Activated CD4-positive, alpha-beta memory T cell treated with anti-CD3 and anti-CD28 coated beads for 36 hours (primary cell): ENCODE results near the gene NSF. TPM values are rescaled to one million over a fixed set of nuclear protein-coding genes. Genes with fewer than 3 reads are reported as not detected.
A peak's percentile ranks its signal among the peaks of the same experiment; 100 is the strongest.

Experiments used
- CTCF ChIA-PET: fragments of 350-600 bp; sonication (Branson Sonifier 250); formaldehyde crosslinking; loops from one replicate; lab custom pipeline; 2021; ENCODE audit warnings: antibody characterized with exemption, inconsistent platforms; lab: Charles Lee
- POLR2A ChIA-PET: fragments of 350-600 bp; sonication (Branson Sonifier 250); formaldehyde crosslinking; loops from one replicate; lab custom pipeline; 2021; ENCODE audit warnings: antibody characterized with exemption; lab: Charles Lee
- DNase-seq: peaks from one replicate; pipeline ENCODE4 v3.0.0-alpha.2; 2020
- H3K27ac Mint-ChIP-seq: one replicate; pipeline ENCODE4 v1.8.0; 2021; ENCODE audit warnings: mixed read lengths
- H3K27me3 Mint-ChIP-seq: one replicate; pipeline ENCODE4 v1.8.0; 2021; ENCODE audit warnings: mixed read lengths
- H3K36me3 Mint-ChIP-seq: one replicate; pipeline ENCODE4 v1.8.0; 2021; ENCODE audit warnings: mixed read lengths
- H3K4me1 Mint-ChIP-seq: one replicate; pipeline ENCODE4 v1.8.0; 2021; ENCODE audit warnings: low read depth, mixed read lengths
- H3K4me3 Mint-ChIP-seq: one replicate; pipeline ENCODE4 v1.8.0; 2021; ENCODE audit warnings: mild to moderate bottlenecking, mixed read lengths
- H3K9me3 Mint-ChIP-seq: one replicate; pipeline ENCODE4 v1.8.0; 2021; ENCODE audit warnings: mixed read lengths
- intact Hi-C: fragments of 100-400 bp; cut with micrococcal nuclease; formaldehyde crosslinking; loops from one replicate; pipeline ENCODE4 v1.15.1; 2023
- total RNA-seq, 2 experiments: library from RNA; stranded (reverse); gene quantifications; one replicate each; pipeline ENCODE4 v1.2.3, GENCODE V29; 2021

NSF gene
- total RNA-seq, 2 experiments from 2014 or later, result 27.3 to 30.8 TPM

DNA sequence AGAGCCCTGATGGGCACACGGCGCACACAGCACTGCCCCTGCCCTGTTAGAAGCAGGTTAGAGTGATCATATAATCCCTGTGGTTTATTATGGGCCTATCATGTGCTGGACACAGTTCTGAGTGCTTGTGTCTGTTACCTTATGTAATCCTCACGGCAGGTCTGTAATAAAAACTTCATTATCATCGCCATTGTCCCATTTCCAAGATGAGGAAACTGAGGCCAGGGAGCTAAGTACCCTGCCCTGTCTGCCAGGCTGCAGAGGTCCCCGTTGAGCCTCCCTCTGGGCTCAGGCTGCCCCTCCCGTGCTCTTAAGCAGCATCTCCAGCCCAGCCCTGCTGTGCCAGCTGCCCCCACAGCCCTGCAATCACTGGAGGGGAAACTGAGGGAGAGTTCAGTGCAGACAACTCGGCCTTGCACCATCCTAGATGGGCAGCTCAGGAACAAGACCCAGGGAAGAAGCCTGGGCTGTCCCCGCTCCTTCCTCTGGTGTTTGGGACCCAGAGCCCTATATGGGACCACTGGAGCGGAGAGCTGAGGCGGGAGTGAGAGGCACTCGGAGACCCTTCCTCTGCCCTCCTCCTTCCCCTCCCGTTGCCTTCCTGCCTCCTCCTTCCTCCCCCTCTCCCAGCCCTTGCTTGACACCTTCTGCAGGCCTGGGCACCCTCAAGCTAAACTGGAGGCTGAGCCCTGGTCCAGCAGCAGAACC is 186.0 kb downstream of the NSF start:
- Mint-ChIP-seq H3K9me3 (no peaks in the 10 kb centered on the region), H3K4me1 (peaks cover 5% of the 10 kb centered on the region), H3K4me3 (no peak overlapping the region), H3K27ac (no peak overlapping the region), H3K27me3 (peaks cover 29% of the 10 kb centered on the region), H3K36me3 (no peaks in the 10 kb centered on the region)
- CTCF ChIA-PET, result no interaction called here
- intact Hi-C loops, result no loop called here
- POLR2A ChIA-PET, result no interaction called here
- DNase-seq, result no peak

DNA sequence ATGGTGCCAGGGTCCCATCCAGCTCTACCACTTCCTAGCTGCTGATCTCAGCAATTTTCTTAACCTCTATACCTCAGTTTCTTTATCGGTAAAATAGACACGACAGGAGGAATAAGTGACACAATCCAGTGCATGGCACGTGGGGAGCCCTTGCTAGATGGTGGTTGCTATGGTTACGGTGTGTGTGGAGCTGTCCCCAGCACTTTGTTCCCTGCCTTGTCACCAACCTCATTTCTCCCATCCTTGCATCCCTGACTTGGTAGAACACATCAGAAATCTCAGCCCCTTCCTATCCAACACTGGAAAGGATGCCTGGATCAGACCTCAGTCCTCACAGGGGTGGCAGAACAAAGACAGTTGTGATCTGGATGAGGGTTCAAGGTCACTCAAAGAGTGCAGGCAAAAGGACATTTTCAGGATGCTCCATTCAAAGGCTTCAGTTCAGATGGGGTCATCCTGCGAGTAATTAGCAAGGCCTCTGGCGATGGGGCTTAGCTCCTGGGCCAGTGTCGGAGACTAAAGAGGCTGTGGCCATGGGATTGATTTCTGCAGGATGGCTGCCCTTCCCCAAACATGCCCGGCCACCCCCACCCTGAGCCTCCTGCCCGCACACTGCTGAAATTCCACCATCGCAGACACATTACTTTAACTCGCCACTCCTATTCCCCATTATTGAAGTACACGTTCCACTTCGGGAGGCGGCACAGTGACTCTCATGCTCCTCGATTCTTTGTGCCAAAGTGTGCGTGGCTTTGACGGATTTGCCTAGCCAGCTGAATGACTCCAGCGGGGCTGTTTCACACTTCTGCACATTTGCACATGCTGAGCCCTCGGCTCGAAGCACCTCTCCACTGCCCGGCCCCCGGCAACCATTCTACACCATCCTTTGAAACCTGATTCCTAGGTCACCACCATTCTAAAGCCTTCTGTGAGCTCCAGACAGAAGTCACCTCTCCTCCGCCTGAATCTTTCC is 187.8 kb downstream of the NSF start:
- DNase-seq, result no peak
- Mint-ChIP-seq H3K27ac (no peak overlapping the region), H3K36me3 (no peaks in the 10 kb centered on the region), H3K4me1 (no peaks in the 10 kb centered on the region), H3K4me3 (no peak overlapping the region), H3K27me3 (peaks cover 17% of the 10 kb centered on the region), H3K9me3 (no peaks in the 10 kb centered on the region)
- intact Hi-C loops, result no loop called here
- ChIA-PET CTCF (interaction anchor here (0.7 kb wide), 2 partner anchors 44 to 505 kb away, joined by 3 to 5 read pairs; no protein-coding TSS in a partner anchor), POLR2A (interaction anchor here (0.7 kb wide), 1 partner anchor 123 kb away, joined by 3 read pairs; no protein-coding TSS in a partner anchor)

DNA sequence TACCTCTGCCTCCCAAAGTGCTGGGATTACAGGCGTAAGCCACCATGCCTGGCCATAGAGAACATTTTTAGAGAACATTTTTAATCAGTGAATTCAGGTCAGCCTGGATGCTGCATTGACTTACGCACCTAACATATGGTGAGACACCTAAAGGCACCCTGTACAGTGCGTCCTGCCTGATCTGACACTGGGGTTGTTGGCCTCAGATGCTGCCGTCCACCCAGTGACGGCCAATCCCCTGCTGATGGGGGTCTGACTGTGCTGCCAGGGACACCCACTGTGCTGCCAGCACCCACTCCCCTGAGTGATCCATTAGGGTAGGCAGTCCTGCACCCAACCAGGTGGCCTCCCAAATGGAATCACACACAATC is 189.5 kb downstream of the NSF start:
- Mint-ChIP-seq H3K36me3 (no peaks in the 10 kb centered on the region), H3K9me3 (no peaks in the 10 kb centered on the region), H3K27me3 (peaks cover 8% of the 10 kb centered on the region), H3K27ac (no peak overlapping the region), H3K4me1 (no peaks in the 10 kb centered on the region), H3K4me3 (no peak overlapping the region)
- ChIA-PET CTCF (no interaction called here), POLR2A (no interaction called here)
- no peak for DNase-seq
- intact Hi-C loops, result no loop called here

DNA sequence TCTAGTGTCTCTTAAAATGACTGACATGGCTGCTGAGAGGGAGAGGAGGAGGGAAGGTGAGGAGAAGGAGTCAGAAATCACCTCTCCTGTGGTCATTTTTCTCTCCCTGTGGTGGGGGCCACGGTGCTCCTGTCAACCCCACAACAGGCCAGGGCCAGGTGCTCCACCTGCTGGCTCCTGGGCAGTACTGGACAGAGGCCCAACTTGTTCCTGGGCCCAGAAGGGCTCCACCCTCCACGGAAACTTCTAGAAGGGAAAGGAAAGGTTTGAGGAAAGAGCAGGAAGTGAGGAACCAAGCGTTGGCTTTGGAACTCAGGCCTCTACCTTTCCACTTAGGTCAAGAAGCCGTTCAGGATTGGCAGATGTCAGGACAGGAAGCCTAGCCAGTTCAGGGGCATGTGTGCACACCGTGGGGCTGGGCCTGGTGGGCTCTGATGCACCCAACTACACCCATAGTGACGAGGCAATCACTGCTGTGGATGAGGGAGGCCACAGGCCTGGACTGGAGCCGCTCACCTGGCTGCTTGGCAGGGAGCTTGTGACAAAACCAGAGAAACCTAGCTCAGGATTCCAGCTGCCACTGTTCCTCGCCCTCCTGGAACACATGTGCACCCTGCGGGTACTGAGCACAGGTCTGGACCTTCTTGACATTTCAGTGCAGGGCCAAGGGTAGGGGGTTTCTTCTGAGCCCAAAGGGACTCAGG is 191.9 kb downstream of the NSF start:
- Mint-ChIP-seq H3K36me3 (no peaks in the 10 kb centered on the region), H3K9me3 (no peaks in the 10 kb centered on the region), H3K27ac (no peak overlapping the region), H3K27me3 (peaks cover 4% of the 10 kb centered on the region), H3K4me1 (no peaks in the 10 kb centered on the region), H3K4me3 (no peak overlapping the region)
- CTCF ChIA-PET, result interaction anchor here (0.6 kb wide), 1 partner anchor 33 kb away, joined by 3 read pairs; no protein-coding TSS in a partner anchor
- peak; percentile 47 for DNase-seq
- intact Hi-C loops, result no loop called here
- POLR2A ChIA-PET, result no interaction called here

DNA sequence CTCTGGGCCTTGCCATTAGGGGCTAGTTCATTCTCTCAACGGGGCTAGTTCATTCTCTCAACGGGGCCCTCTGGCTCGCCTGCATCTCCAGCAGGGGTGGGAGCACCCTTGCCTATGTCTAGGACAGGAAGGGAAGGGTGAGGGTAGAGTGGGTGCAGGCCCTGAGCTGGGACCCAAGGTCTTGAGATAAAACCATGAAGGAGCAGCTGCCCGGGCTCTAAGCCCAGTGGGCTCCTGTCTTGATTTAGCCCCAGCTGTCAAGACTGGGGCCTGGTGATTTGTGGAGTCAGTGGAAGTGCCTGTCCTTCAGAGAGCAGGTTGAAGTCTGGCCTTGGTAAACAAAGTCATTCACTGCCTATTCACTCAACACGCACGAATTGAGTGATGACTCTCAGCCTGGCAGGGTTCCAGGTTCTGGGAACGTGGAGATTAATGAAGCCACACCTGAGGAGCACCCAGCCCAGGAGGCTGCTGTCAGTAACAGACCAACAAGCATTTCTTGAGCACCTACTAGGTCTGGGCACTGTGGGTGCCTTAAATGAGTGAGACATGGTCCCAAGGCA is 192.6 kb downstream of the NSF start:
- Mint-ChIP-seq H3K36me3 (no peaks in the 10 kb centered on the region), H3K4me3 (no peak overlapping the region), H3K4me1 (no peaks in the 10 kb centered on the region), H3K9me3 (no peaks in the 10 kb centered on the region), H3K27ac (no peak overlapping the region), H3K27me3 (no peaks in the 10 kb centered on the region)
- CTCF ChIA-PET, result interaction anchor here (0.9 kb wide), 1 partner anchor 40 kb away, joined by 3 read pairs; no protein-coding TSS in a partner anchor
- DNase-seq, result no peak
- intact Hi-C loops, result no loop called here
- POLR2A ChIA-PET, result no interaction called here

DNA sequence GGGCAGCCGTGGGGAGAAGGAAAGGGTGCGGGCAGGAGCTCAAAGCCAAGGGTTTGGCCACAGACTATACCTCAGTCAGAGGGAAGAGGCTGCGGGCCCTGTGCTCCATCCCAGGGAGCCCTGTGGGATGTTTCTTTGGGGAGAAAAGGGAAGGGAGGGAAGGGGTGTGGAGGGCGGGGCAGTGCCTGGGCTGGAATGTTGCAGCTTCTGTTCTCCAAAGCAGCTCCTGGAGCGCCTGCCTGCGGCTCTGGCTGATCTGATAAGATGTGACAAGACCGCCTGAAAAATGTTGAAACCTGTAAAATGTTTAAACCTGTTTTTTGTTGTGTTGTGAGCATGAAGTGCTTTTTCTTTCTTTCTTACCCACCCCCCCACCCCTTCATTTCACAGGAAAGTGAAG is 195.2 kb downstream of the NSF start:
- ChIA-PET POLR2A (no interaction called here), CTCF (no interaction called here)
- Mint-ChIP-seq H3K36me3 (no peaks in the 10 kb centered on the region), H3K4me3 (no peak overlapping the region), H3K9me3 (peaks cover 4% of the 10 kb centered on the region), H3K27me3 (peaks cover 8% of the 10 kb centered on the region), H3K4me1 (no peaks in the 10 kb centered on the region), H3K27ac (no peak overlapping the region)
- intact Hi-C loops, result no loop called here
- no peak for DNase-seq

DNA sequence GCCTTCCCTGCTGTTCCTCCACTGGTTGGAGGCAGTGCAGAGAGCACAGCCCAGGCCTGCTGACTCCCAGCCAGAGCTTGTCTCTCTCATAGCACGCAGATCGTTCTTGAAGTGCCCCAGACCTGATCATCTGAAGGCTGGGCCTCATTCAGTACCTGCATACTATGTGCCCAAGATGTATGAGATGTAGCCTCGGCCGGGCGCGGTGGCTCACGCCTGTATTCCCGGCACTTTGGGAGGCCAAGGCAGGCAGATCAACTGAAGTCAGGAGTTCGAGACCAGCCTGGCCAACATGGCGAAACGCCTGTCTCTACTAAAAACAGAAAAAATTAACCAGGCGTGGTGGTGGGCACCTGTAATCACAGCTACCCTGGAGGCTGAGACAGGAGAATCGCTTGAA is 197.0 kb downstream of the NSF start:
- Mint-ChIP-seq H3K36me3 (no peaks in the 10 kb centered on the region), H3K4me1 (no peaks in the 10 kb centered on the region), H3K9me3 (peaks cover 4% of the 10 kb centered on the region), H3K4me3 (no peak overlapping the region), H3K27ac (no peak overlapping the region), H3K27me3 (peaks cover 12% of the 10 kb centered on the region)
- ChIA-PET CTCF (interaction anchor here (0.8 kb wide), 1 partner anchor 155 kb away, joined by 3 read pairs; no protein-coding TSS in a partner anchor), POLR2A (no interaction called here)
- DNase-seq, result no peak
- intact Hi-C loops, result no loop called here

DNA sequence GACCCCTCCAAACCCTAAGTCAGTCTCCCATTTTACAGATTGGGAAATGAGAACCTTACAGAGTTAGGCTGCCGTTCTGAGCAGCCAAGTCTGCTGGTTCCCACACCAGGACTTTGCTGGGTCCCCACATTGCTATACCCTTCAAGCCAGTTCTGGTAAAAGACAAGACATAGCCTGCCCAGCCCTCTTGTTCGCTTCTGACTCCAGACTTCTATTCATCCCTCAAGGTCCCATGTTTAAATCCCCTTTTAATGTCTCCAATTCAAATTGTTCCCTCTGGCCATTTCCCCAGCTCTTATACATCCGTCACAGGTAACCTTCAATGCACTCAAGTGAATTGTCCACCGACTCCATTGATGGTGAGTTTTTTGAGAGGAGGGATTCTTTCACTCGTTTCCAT is 197.8 kb downstream of the NSF start:
- ChIA-PET POLR2A (no interaction called here), CTCF (interaction anchor here (0.8 to 1.3 kb wide), 2 partner anchors 54 to 154 kb away, joined by 3 to 5 read pairs; no protein-coding TSS in a partner anchor)
- H3K4me1 Mint-ChIP-seq, result no peaks in the 10 kb centered on the region
- peaks cover 4% of the 10 kb centered on the region for H3K9me3 Mint-ChIP-seq
- peaks cover 12% of the 10 kb centered on the region for H3K27me3 Mint-ChIP-seq
- intact Hi-C loops, result no loop called here
- no peaks in the 10 kb centered on the region for H3K36me3 Mint-ChIP-seq
- DNase-seq, result no peak
- no peak overlapping the region for H3K4me3 Mint-ChIP-seq
- no peak overlapping the region for H3K27ac Mint-ChIP-seq

DNA sequence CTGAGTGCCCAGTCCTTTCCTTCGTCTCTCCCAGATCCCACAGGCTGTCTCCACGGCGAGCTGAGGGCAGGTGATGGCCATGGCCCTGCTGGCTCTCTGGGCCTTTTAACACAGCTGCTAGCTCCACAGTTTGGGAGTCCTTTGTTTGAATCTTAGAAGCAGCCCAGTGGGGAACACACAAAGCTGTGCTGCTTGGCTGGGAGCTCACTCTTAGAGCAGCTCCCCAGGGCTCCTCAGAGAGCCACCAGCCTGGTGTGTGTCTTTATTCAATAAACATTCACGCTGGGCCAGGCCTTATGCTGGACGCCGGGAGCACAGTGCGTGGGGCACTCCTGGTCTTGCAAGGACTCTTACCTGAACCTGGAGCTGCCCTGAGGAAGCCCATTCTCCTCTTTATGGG is 198.3 kb downstream of the NSF start:
- intact Hi-C loops, result no loop called here
- no peak overlapping the region for H3K27ac Mint-ChIP-seq
- DNase-seq, result no peak
- no peaks in the 10 kb centered on the region for H3K36me3 Mint-ChIP-seq
- H3K9me3 Mint-ChIP-seq, result peaks cover 4% of the 10 kb centered on the region
- POLR2A ChIA-PET, result no interaction called here
- H3K27me3 Mint-ChIP-seq, result peaks cover 12% of the 10 kb centered on the region
- no peaks in the 10 kb centered on the region for H3K4me1 Mint-ChIP-seq
- H3K4me3 Mint-ChIP-seq, result no peak overlapping the region
- CTCF ChIA-PET, result interaction anchor here (1.3 to 1.4 kb wide), 2 partner anchors 47 to 53 kb away, joined by 5 to 6 read pairs; no protein-coding TSS in a partner anchor

DNA sequence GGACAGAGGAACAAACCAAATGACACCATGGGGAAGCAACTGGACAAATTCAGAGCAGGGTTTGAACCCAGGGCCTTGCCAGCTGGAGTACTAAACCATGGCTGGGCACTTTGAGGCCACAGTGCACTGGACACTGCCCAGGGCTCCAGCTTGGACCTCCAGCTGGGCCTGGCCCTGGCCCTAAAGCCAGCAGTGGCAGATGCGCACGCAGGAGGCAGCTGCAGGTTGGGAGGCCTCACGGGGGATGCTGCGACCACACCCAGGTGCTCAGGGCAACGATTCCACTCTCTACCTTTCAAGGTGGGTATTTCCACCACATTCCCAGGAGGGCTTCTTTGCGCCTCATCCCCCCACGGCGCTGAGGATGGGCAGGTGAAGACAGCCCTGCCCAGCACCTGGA is 199.1 kb downstream of the NSF start:
- ChIA-PET CTCF (interaction anchor here (1.3 to 1.4 kb wide), 2 partner anchors 46 to 52 kb away, joined by 5 to 6 read pairs; no protein-coding TSS in a partner anchor), POLR2A (no interaction called here)
- no peaks in the 10 kb centered on the region for H3K36me3 Mint-ChIP-seq
- H3K9me3 Mint-ChIP-seq, result peaks cover 4% of the 10 kb centered on the region
- H3K27ac Mint-ChIP-seq, result no peak overlapping the region
- H3K4me3 Mint-ChIP-seq, result no peak overlapping the region
- H3K4me1 Mint-ChIP-seq, result no peaks in the 10 kb centered on the region
- DNase-seq, result no peak
- intact Hi-C loops, result no loop called here
- H3K27me3 Mint-ChIP-seq, result peaks cover 13% of the 10 kb centered on the region

DNA sequence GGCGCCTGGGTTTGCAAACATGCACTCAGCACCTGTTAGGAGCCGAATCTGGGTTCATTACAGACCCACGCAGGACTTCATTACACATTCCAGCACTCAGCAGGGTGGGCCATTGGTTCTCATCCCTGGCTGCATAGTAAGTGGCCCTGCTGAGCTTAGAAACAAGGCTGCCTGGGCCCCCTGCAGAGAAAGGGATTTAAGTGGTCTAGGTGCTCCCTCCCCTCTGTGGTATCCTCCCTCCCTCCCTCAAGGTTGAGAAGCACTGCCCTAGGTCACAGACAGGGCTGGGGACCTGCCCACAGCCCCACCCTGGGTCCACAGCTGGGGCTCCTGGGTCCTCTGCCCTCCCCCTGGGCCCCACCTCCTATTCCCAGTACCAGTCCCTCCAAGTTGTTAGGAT is 199.7 kb downstream of the NSF start:
- ChIA-PET CTCF (no interaction called here), POLR2A (no interaction called here)
- no peak for DNase-seq
- Mint-ChIP-seq H3K27me3 (peaks cover 13% of the 10 kb centered on the region), H3K4me1 (no peaks in the 10 kb centered on the region), H3K4me3 (no peak overlapping the region), H3K9me3 (peaks cover 4% of the 10 kb centered on the region), H3K27ac (no peak overlapping the region), H3K36me3 (no peaks in the 10 kb centered on the region)
- intact Hi-C loops, result no loop called here
